GM12872 (cell line): ENCODE data around the gene NPFF.

Experiments used
- CTCF ChIP-seq: IDR thresholded peaks from 3 replicates; pipeline ENCODE4 v1.5.1; 2011; ENCODE audit warnings: low read depth, mild to moderate bottlenecking, low read length, moderate library complexity; ENCODE audit not compliant: insufficient read depth

Gene NPFF

GRCh38 chr12:53489242-53489864 lies 17.9 kb downstream of the NPFF start:
- no peak for TF ChIP-seq CTCF

GRCh38 chr12:53486736-53487487 lies 20.4 kb downstream of the NPFF start:
- TF ChIP-seq CTCF = no peak

DNA sequence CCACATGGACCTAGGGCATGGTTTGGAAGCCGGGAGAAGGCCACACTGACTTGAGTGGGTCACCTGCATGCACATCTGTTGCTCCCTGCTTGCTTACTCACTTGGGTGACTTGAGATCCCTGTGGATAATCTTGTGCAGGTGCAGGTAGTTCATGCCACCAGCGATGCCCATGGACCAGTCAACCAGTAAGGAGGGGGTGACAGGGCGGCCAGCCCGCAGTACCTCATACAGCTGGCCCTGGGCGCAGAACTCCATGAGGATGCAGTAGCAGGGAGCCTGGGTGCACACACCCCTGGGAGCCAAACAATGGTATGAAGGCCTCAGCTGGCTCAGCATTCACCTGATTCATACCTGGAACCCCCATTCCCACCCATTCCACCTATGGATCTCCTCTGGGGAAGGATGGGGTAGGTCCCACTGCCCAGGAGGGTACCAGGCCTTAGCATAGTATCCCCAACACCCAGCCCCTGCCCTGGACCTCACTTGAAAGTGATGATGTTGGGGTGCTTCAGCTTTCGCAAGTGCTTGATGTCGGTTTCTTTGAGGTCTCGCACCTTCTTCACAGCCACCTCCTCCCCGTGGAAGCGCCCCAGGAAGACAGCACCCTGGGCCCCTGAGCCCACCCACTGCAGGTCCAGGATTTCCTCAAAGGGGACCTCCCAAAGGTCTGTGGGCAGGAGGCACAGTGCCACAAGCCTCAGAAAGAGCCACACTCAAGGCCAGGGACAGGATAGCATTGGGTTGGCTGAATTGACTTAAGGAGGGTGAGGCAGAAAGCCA lies 21.1 kb downstream of the NPFF start:
- no peak for TF ChIP-seq CTCF

- TF ChIP-seq CTCF = no peak
Observed at GRCh38 chr12:53484686-53485575, 22.4 kb downstream of the NPFF start.

GRCh38 chr12:53483979-53484377 lies 23.3 kb downstream of the NPFF start:
- TF ChIP-seq CTCF = no peak

- TF ChIP-seq CTCF = no peak
Observed at GRCh38 chr12:53483225-53483978, 23.9 kb downstream of the NPFF start.
